GM12873 (cell line): ENCODE measurements around the gene DCLK1.

Source experiments
- CTCF ChIP-seq: IDR thresholded peaks from 2 replicates; pipeline ENCODE4 v1.5.1; 2012; ENCODE audit warnings: low read depth, mild to moderate bottlenecking, moderate library complexity, low read length, control low read depth; ENCODE audit not compliant: insufficient read depth; ENCODE audit errors: missing control alignments

Gene DCLK1

GRCh38 chr13:36033035-36033434 lies 98.1 kb downstream of the DCLK1 start:
- TF ChIP-seq CTCF: no peak

GRCh38 chr13:36031490-36031889 lies 99.7 kb downstream of the DCLK1 start:
- TF ChIP-seq CTCF: no peak

- TF ChIP-seq CTCF: no peak
These were observed 100.4 kb downstream of the DCLK1 start for GRCh38 chr13:36030670-36031331.

- no peak for TF ChIP-seq CTCF
These were observed 102.0 kb downstream of the DCLK1 start for GRCh38 chr13:36029166-36029565.

GRCh38 chr13:36028359-36029025 lies 102.7 kb downstream of the DCLK1 start:
- no peak for TF ChIP-seq CTCF

GRCh38 chr13:36026531-36026930 lies 104.7 kb downstream of the DCLK1 start:
- TF ChIP-seq CTCF: no peak

- no peak for TF ChIP-seq CTCF
These were observed 116.4 kb downstream of the DCLK1 start for GRCh38 chr13:36014763-36015162.
